K562 (cell line): ENCODE results near the gene ATOH8.

Experiments used
- MED1 ChIP-seq: sonication (generic); formaldehyde crosslinking; IDR thresholded peaks from 2 replicates; pipeline ENCODE4 v1.8.1; 2023; ENCODE audit warnings: missing genetic modification reagents, borderline replicate concordance
- NR1H2 ChIP-seq: sonication (generic); formaldehyde crosslinking; IDR thresholded peaks from 2 replicates; pipeline ENCODE4 v1.4.0; 2020; ENCODE audit warnings: mild to moderate bottlenecking, missing genetic modification reagents
- SAFB ChIP-seq: fragments of 200-400 bp; formaldehyde crosslinking; IDR thresholded peaks from 2 replicates; pipeline ENCODE4 v1.6.1; 2017; ENCODE audit warnings: low read depth, low read length, borderline replicate concordance
- TF ChIP-seq, protein P1 (sequence below), 3 experiments: IDR thresholded peaks in 2 of 3; conservative IDR thresholded peaks in 1 of 3; 2 replicates each; pipeline ENCODE4 v1.5.1; 2011 to 2012; ENCODE audit warnings: low read length in 3 of 3, mild to moderate bottlenecking in 3 of 3, control low read depth in 2 of 3, improper control_type of control experiment in 1 of 3, inconsistent platforms in 1 of 3, low read depth in 1 of 3, mixed read lengths in 1 of 3, moderate library complexity in 1 of 3; ENCODE audit not compliant: insufficient read depth in 2 of 3

- TF ChIP-seq SAFB (no peak), MED1 (no peak), NR1H2 (CRISPR knock-in tag) (no peak)
- TF ChIP-seq, protein P1, sequence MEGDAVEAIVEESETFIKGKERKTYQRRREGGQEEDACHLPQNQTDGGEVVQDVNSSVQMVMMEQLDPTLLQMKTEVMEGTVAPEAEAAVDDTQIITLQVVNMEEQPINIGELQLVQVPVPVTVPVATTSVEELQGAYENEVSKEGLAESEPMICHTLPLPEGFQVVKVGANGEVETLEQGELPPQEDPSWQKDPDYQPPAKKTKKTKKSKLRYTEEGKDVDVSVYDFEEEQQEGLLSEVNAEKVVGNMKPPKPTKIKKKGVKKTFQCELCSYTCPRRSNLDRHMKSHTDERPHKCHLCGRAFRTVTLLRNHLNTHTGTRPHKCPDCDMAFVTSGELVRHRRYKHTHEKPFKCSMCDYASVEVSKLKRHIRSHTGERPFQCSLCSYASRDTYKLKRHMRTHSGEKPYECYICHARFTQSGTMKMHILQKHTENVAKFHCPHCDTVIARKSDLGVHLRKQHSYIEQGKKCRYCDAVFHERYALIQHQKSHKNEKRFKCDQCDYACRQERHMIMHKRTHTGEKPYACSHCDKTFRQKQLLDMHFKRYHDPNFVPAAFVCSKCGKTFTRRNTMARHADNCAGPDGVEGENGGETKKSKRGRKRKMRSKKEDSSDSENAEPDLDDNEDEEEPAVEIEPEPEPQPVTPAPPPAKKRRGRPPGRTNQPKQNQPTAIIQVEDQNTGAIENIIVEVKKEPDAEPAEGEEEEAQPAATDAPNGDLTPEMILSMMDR (IDR thresholded peaks at IDR 0.05 in 2 of 3, conservative IDR thresholded peaks at IDR 0.05 in 1 of 3; ENCODE audit: insufficient read depth in 2 of 3, low read depth in 1 of 3, low read length in 3 of 3), result peak; percentile 82 to 92 (median 88)
These were observed 46.5 kb upstream of the ATOH8 start for GRCh38 chr2:85707304-85707703.
